Measurements from ENCODE around the gene RAB36.
A peak's percentile ranks its signal among the peaks of the same experiment; 100 is the strongest.
"Not testable (repeated sequence)": the region's sequence is repeated elsewhere in the genome, so short reads cannot be mapped to it uniquely, and the experiment has no call there.

RAB36 gene

DNA sequence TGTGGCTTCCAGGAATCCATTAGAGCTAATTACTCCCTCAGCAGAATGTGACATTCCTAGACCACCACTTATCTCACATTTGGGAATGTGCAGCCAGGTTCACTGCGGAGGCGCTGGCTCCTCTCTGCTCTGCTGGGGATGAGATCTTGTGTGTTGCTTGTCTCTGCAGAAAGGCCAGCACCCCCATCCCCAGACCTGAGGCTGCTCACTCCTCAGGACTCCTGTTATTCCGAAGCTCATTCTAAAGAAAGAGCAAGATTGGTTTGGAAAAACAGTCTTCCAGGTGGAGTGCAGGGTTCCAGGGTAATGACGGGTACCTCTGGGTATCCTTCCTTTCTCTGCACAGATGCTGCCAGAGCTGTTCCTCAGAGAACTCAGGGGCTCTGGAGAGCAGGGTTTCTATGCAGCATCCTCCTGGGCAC lies 24.3 kb upstream of the RAB36 start:
- no peak for DNase-seq (ENCODE audit: low read depth)

DNA sequence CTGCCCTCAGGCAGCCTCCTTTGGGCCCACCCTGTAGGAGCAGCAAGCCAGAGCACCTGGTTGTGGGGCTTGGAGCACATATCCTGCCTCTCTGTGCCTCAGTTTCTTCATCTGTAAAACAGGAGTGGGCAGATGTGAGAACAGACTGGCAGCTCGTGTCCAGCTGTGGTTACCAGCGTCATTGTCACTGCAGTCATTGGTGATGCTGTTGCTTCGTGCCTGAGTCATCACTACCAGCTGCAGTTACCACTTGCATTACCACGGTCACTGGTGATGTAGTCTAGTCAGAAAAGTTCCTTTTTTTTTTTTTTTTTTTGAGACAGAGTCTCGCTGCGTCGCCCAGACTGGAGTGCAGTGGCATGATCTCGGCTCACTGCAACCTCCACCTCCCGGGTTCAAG lies 23.9 kb upstream of the RAB36 start:
- no peak for DNase-seq (ENCODE audit: low read depth)

DNA sequence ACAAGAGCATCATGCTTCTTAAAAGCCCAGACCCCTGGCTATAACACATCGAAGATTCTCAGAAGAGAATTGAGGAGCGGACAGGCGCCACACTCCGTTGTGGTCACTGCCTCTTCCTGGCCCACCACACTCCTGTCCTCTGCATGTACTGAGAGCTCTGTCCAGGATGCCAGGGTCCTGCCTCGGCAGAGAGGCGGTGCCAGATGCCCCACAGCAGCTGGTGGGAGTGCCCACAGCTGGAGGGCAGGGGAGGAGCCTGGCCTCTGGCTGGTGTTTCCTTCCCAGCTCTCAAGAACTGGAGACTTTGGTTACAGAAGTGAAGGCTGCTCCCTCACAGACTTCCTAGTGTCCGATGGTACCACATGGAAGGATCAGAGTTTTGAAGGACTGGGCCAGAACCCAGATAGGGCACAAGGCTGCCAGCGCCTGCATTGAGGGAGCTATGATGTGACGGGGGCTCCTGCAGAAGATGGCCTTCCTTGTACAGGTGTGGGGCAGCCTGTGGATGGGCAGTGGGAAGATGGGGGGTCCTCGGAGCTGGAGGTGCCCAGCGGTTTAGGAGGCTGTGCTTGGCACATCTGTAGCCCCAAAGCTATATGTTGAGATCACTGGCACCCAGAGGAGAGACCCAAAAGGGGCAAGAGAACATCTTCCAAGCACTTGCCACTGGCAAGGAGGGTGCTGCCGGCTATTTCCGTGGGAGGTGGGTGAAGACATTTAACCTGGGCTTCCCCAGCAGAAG lies 22.9 kb upstream of the RAB36 start:
- DNase-seq (ENCODE audit: low read depth), result no peak

DNA sequence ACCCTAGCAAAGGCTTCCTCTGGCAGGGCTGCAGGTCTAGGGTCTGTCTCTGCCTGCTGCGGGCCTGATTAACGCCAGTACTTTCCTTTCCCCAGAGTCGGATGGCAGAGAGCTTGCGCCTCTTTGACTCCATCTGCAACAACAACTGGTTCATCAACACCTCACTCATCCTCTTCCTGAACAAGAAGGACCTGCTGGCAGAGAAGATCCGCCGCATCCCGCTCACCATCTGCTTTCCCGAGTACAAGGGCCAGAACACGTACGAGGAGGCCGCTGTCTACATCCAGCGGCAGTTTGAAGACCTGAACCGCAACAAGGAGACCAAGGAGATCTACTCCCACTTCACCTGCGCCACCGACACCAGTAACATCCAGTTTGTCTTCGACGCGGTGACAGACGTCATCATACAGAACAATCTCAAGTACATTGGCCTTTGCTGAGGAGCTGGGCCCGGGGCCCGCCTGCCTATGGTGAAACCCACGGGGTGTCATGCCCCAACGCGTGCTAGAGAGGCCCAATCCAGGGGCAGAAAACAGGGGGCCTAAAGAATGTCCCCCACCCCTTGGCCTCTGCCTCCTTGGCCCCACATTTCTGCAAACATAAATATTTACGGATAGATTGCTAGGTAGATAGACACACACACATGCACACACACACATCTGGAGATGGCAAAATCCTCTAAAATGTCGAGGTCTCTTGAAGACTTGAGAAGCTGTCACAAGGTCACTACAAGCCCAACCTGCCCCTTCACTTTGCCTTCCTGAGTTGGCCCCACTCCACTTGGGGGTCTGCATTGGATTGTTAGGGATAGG lies 22.1 kb upstream of the RAB36 start:
- no peak for DNase-seq (ENCODE audit: low read depth)

DNA sequence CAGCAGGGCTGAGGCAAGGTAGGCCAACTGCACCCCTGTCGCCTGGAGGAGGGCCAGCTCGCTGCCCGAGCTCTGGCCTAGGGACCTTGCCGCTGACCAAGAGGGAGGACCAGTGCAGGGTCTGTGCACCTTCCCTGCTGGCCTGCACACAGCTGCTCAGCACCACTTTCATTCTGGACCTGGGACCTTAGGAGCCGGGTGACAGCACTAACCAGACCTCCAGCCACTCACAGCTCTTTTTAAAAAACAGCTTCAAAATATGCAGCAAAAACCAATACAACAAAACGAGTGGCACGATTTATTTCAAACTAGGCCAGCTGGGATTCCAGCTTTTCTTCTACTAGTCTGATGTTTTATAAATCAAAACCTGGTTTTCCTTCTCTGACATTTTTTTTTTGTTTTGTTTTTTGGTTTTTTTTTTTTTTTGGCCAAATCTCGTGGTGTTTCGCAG lies 21.4 kb upstream of the RAB36 start:
- no peak for DNase-seq (ENCODE audit: low read depth)

DNA sequence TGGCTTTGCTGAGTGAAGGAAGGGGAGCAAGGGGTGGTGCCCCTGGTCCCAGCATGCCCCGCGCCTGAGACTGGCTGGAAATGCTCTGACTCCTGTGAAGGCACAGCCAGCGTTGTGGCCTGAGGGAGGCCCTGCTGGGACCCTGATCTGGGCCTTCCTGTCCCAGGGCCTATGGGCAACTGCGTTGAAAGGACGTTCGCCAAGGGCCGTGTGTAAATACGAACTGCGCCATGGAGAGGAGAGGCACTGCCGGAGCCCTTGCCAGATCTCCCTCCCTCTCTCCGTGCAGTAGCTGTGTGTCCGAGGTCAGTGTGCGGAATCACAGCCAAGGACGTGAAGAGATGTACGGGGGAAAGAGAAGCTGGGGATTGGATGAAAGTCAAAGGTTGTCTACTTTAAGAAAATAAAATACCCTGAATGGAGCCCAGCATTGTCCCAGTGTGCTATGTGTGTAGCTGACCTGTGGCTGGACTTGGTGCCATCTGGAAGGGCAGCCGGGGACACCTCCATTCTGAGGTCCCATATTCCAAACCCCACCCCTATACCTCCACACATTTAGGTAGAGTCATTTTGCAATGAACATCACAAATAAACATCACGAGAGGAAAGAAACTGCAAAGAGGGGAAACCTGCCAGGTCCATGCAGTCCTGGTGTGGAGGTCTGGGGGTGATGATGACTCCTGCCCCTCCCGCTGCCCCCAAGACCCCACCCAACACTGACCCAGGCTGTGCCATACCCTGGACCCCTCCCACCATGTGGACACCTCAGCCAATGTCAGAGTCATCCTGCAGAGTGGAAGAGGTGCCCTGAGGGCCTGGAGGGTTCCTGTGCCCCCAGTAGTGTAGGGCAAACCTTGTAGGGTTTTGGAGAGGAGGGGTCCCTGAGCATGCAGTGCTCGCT lies 20.4 kb upstream of the RAB36 start:
- no peak for DNase-seq (ENCODE audit: low read depth)

DNA sequence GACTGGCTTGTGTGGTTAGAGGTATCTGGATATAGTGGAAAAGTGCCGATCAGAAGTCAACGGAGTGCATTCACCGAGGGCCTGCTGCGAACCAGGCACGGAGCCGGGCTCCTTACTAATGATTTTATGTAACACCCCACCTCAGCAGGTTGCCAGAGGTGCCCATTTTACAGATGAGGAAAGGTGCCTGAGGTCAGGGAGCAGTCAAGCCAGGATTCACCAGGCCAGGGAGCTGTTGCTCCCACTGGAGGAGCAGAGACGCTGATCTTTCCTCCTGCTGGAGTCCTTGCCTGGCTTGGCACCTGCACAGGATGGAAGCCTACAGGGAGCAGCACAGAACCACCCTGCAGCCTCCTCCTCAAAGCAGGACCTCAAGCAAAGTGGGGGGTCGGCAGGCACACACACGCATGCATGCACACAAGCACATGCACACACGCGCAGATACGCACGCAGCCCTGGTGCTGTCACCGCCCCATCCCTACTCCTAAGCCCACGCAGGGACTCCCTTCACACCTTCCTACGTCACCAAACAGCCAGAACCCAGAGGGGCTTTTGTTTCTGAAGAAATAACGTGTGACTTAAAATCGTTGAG lies 19.7 kb upstream of the RAB36 start:
- DNase-seq (ENCODE audit: low read depth), result no peak

DNA sequence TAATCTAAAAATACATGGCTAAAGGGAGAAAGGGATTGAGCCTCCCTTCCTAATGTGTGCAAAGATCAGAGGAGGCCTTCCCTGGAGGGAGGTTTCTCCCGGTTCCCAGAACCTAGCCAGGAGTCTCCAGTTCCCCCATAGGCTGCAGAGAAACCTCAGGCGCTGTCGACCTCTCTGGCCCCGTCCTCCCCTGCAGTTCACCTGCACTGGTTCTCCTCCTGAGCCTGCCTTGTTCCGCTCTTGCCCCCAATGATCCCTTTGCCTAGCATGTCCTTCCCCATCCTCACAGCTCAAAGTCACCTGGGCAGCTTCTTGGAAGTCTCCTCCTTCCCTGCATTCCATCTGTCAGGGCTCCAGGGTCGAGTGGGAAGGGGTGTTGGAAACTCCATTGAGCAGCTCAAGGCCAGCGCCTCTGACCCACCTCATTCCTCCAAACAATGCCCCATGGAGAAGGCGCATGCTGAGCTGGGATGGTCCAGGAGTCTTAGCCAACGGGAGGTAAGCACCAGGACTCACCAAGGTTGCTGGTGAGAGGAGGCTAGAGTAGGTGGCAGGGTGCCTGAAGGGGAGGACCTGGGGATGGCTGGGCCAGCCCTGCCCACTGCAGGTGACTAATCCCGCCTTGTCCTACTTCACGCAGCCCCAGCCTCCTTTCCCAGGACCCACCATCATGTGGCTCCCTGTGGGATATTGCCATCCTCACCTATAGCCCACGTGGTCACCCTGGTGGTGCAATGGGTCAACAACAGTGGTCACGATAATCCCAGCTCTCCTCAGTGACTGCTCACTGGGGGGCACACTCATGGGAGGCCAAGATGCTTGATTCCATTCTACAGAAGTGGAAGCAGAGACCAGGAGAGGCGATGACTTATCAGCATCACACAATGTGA lies 18.9 kb upstream of the RAB36 start:
- DNase-seq (ENCODE audit: low read depth), result no peak

DNA sequence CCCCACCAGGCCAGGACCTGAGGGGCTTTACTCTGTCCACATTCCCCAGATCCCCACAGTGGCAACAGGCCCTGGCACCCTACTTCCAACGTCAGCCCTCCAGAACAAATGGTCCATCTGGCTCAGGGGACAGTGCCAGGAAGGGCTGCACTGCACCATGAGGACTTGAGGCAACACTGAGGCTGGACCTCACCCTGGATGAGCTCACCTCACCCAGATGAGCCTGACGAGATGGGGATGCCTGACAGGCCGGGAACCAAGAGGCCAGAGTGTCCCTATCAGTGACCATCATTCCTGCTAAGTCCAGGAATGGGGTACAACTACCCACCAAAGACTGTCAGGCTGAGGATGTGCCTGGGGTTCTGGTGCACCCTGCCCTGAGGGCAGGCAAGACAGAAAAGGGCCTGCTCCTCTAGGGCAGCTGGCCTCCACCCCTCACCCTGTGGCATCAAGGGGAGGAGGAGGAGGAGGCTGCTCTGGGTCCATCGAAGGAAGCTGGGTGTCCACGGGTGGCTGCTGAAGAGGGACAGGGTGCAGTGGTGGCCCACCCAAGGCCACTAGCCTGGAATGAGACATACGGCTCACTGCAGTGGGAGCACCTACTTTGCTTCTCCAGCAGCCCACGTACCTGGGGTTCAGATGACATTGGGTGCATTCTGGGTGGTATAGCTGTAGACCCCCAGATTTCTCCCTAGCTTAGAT lies 18.1 kb upstream of the RAB36 start:
- no peak for DNase-seq (ENCODE audit: low read depth)

DNA sequence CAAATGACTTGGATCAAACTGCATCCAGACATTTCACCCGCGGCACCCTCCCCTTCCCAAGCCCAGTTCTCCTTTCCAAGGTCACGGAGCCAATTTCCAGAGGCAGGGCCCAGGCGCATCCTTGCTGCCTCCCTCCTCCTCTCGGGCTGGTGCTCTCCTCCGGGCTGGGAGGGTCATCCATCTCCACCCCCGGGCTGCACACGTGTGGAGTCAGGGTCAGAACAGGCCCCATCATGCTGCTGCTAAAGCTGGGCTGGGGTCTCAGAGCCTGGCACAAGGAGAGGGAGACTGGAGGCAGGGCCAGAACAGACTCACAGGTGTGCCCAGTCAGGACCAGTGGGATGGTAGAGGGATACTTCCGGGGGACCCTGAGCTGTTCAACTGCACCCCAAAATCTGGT lies 17.5 kb upstream of the RAB36 start:
- DNase-seq (ENCODE audit: low read depth), result no peak

DNA sequence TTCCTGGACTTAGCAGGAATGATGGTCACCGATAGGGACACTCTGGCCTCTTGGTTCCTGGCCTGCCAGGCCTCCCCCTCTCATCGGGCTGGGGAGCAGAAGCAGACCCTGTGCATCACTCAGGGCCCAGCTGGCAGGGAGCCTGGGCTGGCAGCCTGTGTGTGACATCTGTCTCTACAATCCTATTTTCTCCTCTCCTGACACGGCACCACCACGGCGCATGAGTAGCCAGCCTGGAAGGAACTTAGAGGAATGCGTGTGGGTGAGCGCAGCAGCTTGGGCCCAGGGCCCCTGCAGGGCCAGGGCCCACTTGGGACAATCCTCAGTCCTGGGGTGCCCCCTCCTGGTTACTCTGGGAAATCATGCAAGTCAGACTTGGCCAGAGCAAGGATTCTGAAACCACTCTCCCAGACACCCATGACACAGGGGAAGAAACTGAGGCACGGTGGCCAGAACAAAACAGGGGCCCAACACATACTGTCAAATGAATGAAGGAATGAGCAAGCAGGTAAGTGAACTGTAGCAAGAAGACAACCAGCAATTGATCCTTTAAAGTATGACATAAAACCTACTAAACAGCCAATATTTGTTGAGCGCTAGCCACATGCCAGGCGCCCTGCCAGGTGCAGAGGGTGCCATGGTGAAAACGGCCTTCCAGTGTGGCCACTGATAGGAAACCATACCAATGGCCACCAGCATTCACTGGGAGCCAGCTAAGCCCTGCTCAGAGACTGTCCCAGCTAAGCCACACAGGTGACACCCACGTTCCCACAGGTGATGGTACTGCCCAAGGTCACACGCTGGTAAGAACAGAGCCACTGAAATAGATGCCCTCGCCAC lies 16.8 kb upstream of the RAB36 start:
- DNase-seq (ENCODE audit: low read depth), result peak; percentile 51

DNA sequence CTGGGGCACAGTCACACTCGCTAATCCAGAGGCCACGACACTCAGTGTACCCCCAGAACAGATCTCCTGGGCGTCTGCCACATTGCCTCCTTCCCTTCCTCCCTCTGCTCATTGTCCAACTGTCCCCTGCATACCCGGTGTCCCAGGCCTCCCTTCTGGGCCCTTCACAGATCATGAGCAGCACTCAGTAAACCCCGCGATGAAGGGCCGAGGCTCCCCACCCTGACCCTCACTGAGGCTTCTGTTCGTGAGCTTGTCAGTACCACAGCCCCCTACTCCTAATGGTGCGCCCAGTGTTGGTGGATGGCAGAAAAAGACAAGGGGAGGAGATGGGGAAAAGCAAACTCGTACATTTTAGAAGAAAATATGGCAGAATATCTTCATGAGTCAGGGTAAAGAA lies 16.1 kb upstream of the RAB36 start:
- no peak for DNase-seq (ENCODE audit: low read depth)

DNA sequence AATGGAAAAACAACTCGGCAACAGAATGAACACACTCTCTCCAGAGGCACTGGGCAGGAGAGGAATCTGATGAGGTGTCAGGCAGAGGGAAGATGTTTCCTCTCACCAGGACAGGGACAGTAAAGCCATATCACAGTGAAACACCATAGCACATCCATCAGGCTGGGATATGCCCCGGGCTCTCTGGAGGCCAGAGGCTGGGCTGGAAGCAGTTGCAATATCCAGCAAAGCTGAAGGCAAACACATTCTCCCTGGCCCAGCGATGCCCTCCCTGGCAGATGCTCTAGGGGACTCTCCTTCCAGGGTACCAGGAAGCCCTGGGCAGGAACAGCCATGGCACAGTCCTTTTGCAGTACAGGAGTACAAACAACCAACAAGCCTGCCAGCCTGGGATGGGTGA lies 14.6 kb upstream of the RAB36 start:
- no peak for DNase-seq (ENCODE audit: low read depth)

DNA sequence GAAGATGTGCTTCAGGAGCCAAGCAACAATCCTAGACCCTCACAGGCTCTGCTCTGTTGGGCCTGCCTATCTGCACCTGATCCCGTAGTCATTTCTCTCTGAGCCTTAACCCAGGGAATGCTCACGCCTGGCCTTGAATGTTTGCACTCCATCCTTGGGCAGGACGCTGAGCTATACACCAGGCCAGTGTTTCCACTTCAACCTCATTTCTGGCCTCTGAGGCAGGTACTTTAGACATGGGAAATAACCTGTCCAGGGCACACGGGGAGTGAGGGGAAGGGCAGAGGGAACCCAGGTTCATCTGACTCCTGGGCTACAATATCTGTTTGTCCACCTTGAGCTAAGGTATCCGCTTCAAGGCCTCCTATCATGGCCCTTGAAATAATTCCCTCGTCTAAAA lies 13.3 kb upstream of the RAB36 start:
- DNase-seq (ENCODE audit: low read depth), result no peak

DNA sequence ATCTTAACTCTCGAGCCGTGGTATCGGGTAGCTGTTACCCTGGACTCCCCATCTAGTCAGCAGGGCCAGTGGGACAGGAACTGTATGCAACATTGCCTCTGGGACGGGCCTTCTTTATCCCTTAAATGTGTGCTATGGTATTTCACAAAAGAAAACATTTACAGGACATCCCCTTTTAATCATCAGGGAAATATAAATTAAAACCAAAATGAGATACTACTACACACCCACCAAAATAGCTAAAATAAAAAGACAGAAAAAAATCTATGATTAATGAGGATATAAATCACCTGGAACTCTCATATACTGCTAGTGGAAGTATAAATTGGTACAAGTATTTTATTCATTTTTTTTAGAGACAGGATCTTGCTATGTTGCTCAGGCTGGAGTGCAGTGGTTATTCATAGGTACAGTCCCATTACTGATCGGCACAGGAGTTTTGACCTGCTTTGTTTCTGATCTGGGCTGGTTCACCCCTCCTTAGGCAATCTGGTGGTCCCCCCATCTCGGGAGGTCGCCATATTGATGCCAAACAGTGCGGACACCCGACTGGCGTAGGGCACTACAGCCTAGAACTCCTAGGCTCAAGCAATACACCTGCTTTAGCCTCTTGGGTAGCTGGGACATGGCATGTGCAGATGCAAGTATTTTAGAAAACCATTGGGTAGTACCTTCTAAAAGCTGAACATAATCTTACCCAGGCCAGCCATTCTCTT lies 12.7 kb upstream of the RAB36 start:
- DNase-seq (ENCODE audit: low read depth), result no peak

DNA sequence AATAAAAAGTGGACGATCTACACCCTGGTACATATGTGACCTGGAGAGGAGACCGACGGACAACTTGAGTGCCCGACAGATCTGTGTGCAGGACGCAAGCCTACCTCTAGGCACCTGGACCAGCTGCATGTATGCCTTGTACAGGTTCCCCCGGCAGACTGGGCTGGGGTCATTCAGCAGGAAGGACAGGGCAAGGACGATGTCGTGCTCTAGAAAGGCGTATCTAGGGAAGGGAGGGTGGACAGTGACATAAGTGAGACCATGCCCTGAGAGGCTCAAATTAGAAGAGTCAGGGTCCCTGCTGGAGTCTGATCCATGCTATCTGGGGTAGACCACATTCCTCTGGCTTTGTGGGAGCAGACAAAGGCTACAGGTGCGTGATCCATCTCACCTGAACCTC lies 11.4 kb upstream of the RAB36 start:
- DNase-seq (ENCODE audit: low read depth), result no peak

DNA sequence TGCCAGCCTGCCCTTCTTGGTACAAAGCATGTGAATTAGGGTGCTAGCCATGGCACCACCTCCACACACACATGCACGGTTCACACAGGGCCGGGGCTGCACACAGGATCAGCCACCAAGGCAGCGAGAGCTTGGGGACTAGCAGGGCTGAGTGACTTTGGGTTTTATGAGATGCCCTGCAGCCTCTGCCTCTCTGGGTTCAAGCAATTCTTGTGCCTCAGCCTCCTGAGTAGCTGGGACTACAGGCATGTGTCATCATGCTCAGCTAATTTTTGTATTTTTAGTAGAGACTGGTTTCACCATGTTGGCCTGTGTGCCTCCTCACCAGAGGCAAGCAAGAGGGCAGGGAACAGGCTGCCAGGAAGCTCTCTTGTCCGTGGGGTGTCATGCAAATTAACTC lies 8.3 kb upstream of the RAB36 start:
- not testable (repeated sequence) for DNase-seq (ENCODE audit: low read depth)

DNA sequence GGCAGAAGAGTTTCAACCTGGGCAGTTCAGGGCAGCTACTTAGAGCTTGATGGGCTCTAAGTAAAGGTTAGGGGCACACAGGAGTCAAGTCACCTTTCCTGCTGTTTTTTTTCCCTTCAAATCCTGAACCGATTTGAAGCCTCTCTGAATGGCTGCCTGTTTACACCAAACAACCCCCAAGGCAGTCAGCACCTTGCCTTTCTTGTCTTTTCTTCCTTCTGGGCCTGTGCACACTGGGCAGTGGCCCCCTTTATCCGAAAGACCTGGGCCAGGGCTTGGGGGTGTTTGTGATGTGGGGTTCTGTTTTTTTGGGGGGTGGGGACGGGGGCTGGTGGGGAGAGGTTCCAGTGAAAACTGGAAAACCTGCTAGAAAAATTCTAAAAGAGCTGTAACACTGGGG lies 7.8 kb upstream of the RAB36 start:
- DNase-seq (ENCODE audit: low read depth), result no peak

Measured in CMK (cell line).